A204.1 (cell line): ENCODE results near the gene WDFY4.

ENCODE experiments used
- FAIRE-seq: peaks from 2 replicates; lab custom pipeline; 2012; peaks lifted over from hg19 to GRCh38; lab: Jason Lieb, UNC

Gene WDFY4

GRCh38 chr10:49029666-49030065 lies 345.0 kb downstream of the WDFY4 start:
- no peak for FAIRE-seq
